ENCODE results near the gene PCDHGB1. TPM values are rescaled to one million over a fixed set of nuclear protein-coding genes. Genes with fewer than 3 reads are reported as not detected.
"Not testable (repeated sequence)": the region's sequence is repeated elsewhere in the genome, so short reads cannot be mapped to it uniquely, and the experiment has no call there.

PCDHGB1 gene
- total RNA-seq: 1 to 10 TPM in 1 of 2 donors, under 1 TPM in 1; 0.15 to 1.7 TPM

- Histone ChIP-seq H3K4me1 (no peaks in the 10 kb centered on the region), H3K27me3 (no peaks in the 10 kb centered on the region), H3K9ac (ENCODE audit: low read depth in 2 of 2, low read length in 2 of 2) (no peak within 1 kb of the TSS), H3K9me3 (no peaks in the 10 kb centered on the region), H3K4me3 (no peak within 1 kb of the TSS), H3K36me3 (no peaks in the 10 kb centered on the region), H3K27ac (no peak within 1 kb of the TSS)
- DNase-seq: no peak
- intact Hi-C loops (cut with DNase I): no loop called here
- TF ChIP-seq, protein P1, sequence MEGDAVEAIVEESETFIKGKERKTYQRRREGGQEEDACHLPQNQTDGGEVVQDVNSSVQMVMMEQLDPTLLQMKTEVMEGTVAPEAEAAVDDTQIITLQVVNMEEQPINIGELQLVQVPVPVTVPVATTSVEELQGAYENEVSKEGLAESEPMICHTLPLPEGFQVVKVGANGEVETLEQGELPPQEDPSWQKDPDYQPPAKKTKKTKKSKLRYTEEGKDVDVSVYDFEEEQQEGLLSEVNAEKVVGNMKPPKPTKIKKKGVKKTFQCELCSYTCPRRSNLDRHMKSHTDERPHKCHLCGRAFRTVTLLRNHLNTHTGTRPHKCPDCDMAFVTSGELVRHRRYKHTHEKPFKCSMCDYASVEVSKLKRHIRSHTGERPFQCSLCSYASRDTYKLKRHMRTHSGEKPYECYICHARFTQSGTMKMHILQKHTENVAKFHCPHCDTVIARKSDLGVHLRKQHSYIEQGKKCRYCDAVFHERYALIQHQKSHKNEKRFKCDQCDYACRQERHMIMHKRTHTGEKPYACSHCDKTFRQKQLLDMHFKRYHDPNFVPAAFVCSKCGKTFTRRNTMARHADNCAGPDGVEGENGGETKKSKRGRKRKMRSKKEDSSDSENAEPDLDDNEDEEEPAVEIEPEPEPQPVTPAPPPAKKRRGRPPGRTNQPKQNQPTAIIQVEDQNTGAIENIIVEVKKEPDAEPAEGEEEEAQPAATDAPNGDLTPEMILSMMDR (IDR thresholded peaks at IDR 0.05): peak; percentile 29
Observed at GRCh38 chr5:141349917-141350619, at the start of gene PCDHGB1. Gene PCDHGB1 (plus strand): TSS chr5:141350099. CDS start chr5:141350261, 162 bp downstream.

- Histone ChIP-seq H3K27me3 (no peaks in the 10 kb centered on the region), H3K27ac (no peak within 1 kb of the TSS), H3K36me3 (no peaks in the 10 kb centered on the region), H3K4me1 (no peaks in the 10 kb centered on the region), H3K9me3 (peaks cover 18% of the 10 kb centered on the region), H3K9ac (ENCODE audit: low read depth in 2 of 2, low read length in 2 of 2) (no peak within 1 kb of the TSS), H3K4me3 (no peak within 1 kb of the TSS)
- intact Hi-C loops (cut with DNase I): no loop called here
- no peak for DNase-seq
- TF ChIP-seq, protein P1 (IDR thresholded peaks at IDR 0.05): no peak
Observed at GRCh38 chr5:141303756-141304155, 46.1 kb upstream of the PCDHGB1 start, which contains the start of gene SLC25A2. Gene SLC25A2 (minus strand): TSS chr5:141304049. CDS start chr5:141303865, 184 bp downstream.

DNA sequence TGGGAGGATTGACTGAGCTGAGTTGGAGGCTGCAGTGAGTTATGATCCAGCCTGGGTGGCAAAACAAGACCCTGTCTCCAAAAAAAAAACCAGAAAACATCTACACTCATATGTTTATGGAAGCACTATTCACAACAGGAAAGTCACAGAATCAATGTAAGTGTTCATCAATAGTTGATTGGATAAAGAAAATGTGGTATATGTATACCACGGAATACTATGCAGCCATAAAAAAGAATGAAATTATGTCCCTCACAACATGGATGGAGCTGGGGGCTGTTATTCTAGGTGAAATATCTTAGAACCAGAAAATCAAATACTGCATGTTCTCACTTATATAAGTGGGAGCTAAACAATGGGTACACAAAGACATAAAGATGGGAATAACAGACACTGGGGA lies 43.3 kb upstream of the PCDHGB1 start:
- TF ChIP-seq, protein P1 (IDR thresholded peaks at IDR 0.05): no peak
- Histone ChIP-seq H3K27ac (no peak overlapping the region), H3K9ac (ENCODE audit: low read depth in 2 of 2, low read length in 2 of 2) (no peak overlapping the region), H3K9me3 (peaks cover 18% of the 10 kb centered on the region), H3K36me3 (no peaks in the 10 kb centered on the region), H3K4me1 (no peaks in the 10 kb centered on the region), H3K27me3 (no peaks in the 10 kb centered on the region), H3K4me3 (no peak overlapping the region)
- DNase-seq: no peak
- intact Hi-C loops (cut with DNase I): no loop called here

DNA sequence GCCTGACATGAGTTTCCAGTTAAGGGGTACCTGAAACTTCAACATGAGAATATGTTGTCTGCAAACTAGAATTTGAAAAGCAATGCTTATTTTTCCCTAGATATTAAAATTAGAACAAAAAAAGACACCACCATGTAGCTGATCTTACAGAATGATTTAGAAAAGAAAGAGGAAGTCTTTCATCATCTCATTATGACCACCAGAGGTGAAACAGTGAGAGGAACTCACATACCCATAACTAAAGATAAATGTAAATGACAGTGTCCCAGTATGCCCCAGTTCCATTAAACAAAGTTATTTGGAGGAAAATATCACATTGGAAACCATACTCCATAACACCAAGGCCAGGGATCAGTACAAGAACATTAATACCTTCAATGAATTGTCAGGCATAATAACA lies 36.2 kb upstream of the PCDHGB1 start:
- Histone ChIP-seq H3K27me3 (no peaks in the 10 kb centered on the region), H3K27ac (no peak overlapping the region), H3K4me1 (no peaks in the 10 kb centered on the region), H3K9ac (ENCODE audit: low read depth in 2 of 2, low read length in 2 of 2) (no peak overlapping the region), H3K9me3 (peaks cover 14% of the 10 kb centered on the region), H3K4me3 (no peak overlapping the region), H3K36me3 (no peaks in the 10 kb centered on the region)
- no peak for DNase-seq
- TF ChIP-seq, protein P1 (IDR thresholded peaks at IDR 0.05): no peak
- intact Hi-C loops (cut with DNase I): no loop called here

- H3K27ac ChIP-seq; H3K36me3 ChIP-seq; H3K4me1 ChIP-seq; DNase-seq; H3K9ac ChIP-seq (ENCODE audit: low read depth in 2 of 2, low read length in 2 of 2); H3K4me3 ChIP-seq; H3K27me3 ChIP-seq; intact Hi-C loops (cut with DNase I): not testable (repeated sequence)
- H3K9me3 ChIP-seq: peaks cover 14% of the 10 kb centered on the region
Observed at GRCh38 chr5:141316963-141317362, 32.9 kb upstream of the PCDHGB1 start.

- H3K4me3 ChIP-seq: no peak overlapping the region
- TF ChIP-seq, protein P1 (IDR thresholded peaks at IDR 0.05): no peak
- DNase-seq: no peak
Observed at GRCh38 chr5:141319202-141319601, 30.7 kb upstream of the PCDHGB1 start.

More at GRCh38 chr5:141319202-141319601, 30.7 kb upstream of the PCDHGB1 start:
- intact Hi-C loops (cut with DNase I): no loop called here
- Histone ChIP-seq H3K27me3 (no peaks in the 10 kb centered on the region), H3K9ac (ENCODE audit: low read depth in 2 of 2, low read length in 2 of 2) (no peak overlapping the region), H3K36me3 (no peaks in the 10 kb centered on the region), H3K9me3 (peaks cover 14% of the 10 kb centered on the region), H3K27ac (no peak overlapping the region), H3K4me1 (no peaks in the 10 kb centered on the region)
